RPMI8226 (cell line): ENCODE data around the gene STAT5A.
"Not testable (repeated sequence)": the region's sequence is repeated elsewhere in the genome, so short reads cannot be mapped to it uniquely, and the experiment has no call there.

Experiments used
- DNase-seq: peaks from one replicate; pipeline ENCODE4 v3.0.0-alpha.2; 2015

STAT5A gene

DNA sequence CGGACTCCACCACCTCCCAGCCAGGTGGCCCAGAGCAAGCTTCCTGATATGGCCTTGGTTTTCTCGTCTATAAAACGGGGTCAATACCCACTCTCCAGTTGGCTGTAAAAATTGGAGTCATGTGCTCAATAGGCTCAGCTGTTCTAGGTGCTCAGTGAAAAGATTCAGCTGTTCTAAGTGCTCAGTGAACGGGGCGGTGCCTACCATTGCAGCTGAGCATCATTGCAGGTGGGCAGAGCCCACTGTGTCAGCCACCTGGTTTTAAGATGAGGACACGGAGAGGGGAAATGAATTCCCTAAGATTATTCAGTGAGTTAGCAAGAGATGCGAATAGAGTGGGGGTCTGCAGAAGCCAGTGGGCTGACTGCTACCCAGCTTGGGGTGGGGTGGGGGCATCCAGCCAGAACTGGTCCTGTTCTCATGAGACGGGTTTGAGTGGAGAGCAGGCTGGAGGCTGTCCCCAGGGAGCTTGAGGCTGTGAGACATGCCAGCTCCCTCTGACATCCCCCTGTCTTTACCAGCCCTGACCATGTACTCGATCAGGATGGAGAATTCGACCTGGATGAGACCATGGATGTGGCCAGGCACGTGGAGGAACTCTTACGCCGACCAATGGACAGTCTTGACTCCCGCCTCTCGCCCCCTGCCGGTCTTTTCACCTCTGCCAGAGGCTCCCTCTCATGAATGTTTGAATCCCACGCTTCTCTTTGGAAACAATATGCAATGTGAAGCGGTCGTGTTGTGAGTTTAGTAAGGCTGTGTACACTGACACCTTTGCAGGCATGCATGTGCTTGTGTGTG, 21.9 kb downstream of the STAT5A start:
- DNase-seq: no peak

DNA sequence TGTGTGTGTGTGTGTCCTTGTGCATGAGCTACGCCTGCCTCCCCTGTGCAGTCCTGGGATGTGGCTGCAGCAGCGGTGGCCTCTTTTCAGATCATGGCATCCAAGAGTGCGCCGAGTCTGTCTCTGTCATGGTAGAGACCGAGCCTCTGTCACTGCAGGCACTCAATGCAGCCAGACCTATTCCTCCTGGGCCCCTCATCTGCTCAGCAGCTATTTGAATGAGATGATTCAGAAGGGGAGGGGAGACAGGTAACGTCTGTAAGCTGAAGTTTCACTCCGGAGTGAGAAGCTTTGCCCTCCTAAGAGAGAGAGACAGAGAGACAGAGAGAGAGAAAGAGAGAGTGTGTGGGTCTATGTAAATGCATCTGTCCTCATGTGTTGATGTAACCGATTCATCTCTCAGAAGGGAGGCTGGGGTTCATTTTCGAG, 22.5 kb downstream of the STAT5A start:
- DNase-seq: no peak

GRCh38 chr17:42311240-42312034, 23.1 kb downstream of the STAT5A start:
- no peak for DNase-seq

- DNase-seq: no peak
Measured at GRCh38 chr17:42312035-42312284, 23.7 kb downstream of the STAT5A start.

DNA sequence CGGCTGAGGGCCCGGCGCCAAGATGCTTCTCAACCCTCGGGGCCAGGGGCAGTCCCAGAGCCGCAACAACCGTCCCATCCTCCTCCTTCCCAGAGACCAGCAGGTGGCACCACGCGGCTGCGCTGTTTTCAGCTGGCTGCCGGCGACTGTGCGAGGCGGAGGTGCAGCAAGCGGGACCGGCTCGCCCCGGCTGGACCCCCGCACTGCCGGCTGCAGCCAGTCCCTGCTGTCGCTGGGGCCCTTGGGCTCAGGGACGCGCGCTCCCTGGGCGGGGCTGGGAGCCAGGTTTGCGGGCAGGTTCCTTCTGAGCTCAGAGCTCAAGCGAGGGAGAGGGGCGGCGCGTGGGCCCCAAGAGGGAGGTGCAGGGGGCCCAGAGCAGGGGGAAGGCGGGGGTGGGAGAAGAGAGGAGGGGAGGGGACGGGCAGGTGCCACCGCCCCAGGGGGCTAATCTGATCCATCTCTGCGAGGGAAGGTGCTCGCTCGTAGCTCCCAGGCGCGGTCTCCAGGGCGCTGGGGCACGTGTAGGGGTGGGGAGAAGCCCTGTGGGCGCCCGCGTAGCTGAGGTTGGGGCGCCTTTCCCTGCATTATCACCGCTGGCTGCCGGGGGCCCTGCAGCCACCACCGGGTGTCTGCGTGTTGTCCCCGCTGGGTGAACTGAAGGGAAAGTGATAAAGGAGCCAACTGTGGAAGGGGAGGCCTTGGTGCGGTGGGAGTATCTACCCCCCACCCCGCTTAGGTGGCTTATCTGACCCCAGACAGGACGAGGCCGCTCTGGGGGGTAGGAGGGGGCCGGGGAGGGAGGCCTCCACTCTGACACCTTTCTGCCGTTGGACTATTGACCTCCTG, 24.2 kb downstream of the STAT5A start:
- peak; percentile 84 for DNase-seq

GRCh38 chr17:42313389-42313772, 25.1 kb downstream of the STAT5A start:
- DNase-seq: no peak

GRCh38 chr17:42313773-42314566, 25.7 kb downstream of the STAT5A start:
- no peak for DNase-seq

GRCh38 chr17:42315402-42316156, 27.3 kb downstream of the STAT5A start:
- no peak for DNase-seq

GRCh38 chr17:42316755-42317154, 28.5 kb downstream of the STAT5A start:
- no peak for DNase-seq

DNA sequence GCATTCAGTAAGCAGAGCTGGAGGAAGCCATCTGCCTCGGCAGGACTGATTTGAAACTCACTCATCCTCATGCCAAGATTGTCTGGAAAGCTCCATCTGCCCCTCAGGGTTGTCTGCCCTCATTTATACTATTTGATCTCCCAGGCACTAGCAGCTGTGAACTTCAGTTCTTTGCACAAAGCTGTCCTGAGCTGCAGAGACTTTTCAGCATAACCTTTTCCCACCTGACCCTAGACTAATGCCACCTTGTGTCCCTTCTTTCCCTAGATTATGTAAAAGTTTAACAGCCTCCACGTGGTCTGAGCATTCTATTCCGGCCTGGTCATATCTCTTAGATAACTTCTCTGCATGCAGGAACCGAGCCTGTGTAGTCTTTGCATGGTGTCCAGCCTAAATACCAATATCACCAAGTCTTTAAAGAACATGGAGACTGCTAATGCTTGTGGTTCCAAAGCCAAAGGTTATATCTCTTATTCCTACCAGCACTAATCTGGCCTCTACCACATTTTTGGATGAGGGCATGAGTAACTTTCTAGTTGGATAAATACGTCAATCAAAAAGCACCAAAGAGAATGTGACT, 29.1 kb downstream of the STAT5A start:
- DNase-seq: no peak

GRCh38 chr17:42317967-42318366, 29.7 kb downstream of the STAT5A start:
- not testable (repeated sequence) for DNase-seq

- DNase-seq: no peak
Measured at GRCh38 chr17:42321555-42321954, 33.3 kb downstream of the STAT5A start.

- peak; percentile 94 for DNase-seq
Measured at GRCh38 chr17:42322382-42323267, 34.3 kb downstream of the STAT5A start.

DNA sequence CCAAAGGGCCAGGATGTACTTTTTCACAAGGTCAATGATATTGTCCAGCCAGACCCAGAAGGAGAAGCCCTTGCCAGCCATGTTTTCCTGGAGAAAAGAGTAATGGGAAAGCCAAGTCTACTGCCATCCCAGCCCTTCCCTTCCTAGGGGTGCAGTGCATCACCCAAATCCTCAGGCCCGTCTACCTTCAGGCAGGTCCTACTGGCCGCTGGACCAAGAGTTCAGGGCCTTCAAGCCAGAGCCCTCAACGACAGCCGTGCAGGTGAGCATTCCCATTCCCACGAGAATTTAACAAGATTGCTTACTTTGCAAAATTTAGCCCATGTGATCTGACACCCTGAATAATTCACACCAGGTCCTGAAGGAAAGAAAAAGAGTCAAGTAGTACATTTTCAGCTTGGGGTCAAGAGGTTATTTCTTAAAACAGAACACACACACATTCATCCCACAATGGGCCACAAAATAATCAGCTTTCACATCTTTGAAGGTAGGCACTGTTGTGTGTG, 35.0 kb downstream of the STAT5A start:
- no peak for DNase-seq

DNA sequence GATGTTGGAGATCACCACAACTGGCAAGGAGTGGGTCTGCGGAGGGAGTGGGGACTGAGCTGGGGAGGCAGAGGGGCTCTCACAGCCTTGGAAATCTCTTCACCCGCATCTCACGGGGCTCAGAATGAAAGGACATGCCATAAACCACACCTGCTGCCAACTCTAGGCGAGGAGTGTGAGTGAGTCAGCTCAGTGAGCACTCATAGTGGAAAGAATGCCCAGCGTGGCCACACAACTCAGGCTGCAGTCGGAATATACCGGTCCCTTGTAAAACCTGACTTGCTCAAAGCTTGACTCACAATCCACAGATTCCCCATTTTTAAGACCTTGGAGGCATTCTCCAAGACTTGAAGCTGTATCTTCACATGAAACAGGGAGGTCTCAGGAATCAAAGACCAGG, 36.7 kb downstream of the STAT5A start:
- no peak for DNase-seq

- no peak for DNase-seq
Measured at GRCh38 chr17:42329025-42329976, 41.0 kb downstream of the STAT5A start.

GRCh38 chr17:42333053-42333452, 44.8 kb downstream of the STAT5A start:
- DNase-seq: no peak

GRCh38 chr17:42334677-42335076, 46.4 kb downstream of the STAT5A start:
- DNase-seq: no peak

DNA sequence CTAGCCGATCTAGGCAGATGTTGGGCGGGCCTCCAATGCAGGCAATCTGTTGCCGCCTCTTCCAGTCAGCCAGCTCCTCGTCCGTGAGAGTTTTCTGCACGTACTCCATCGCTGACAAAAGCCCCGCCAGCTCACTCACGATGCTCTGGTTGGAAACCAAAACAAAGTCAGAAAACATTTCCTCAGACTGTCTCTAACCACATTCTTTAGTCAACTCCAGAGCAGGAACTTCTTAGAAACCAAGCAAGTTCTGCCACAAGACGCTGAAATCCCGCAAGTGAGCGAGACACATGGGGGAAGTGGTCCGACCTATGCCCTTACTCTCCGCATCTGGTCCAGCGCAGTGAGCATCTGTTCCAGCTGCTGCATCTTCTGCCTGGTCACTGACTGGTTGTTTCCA, 49.1 kb downstream of the STAT5A start:
- no peak for DNase-seq
